Body of pancreas (tissue), 4 donors: ENCODE data around the gene SYT14. TPM values are rescaled to one million over a fixed set of nuclear protein-coding genes. Genes with fewer than 3 reads are reported as not detected.
"Not testable (repeated sequence)": the region's sequence is repeated elsewhere in the genome, so short reads cannot be mapped to it uniquely, and the experiment has no call there.

ENCODE experiments used
- ATAC-seq: fragments of 150-250 bp; one replicate; pipeline ENCODE4 v1.9.1; 2016
- DNase-seq, 4 donors: peaks; one replicate each; pipeline ENCODE4 v3.0.0-alpha.2; 2019
- H3K27ac ChIP-seq, 4 donors: fragments of 200-600 bp; sonication (generic); 1 replicate in 3 of 4; 2 replicates in 1 of 4; pipeline versions ENCODE4 v1.5.1 to v1.6.1; 2016 to 2019; ENCODE audit warnings: mild to moderate bottlenecking in 1 of 4, mixed read lengths in 1 of 4, moderate library complexity in 1 of 4
- H3K27me3 ChIP-seq, 2 donors: fragments of 200-600 bp; sonication (generic); one replicate each; pipeline ENCODE4 v1.6.0; 2016; ENCODE audit warnings: mild to moderate bottlenecking in 1 of 2
- H3K36me3 ChIP-seq, 2 donors: fragments of 200-600 bp; sonication (generic); replicated peaks in 1 of 2; 2 replicates each; pipeline ENCODE4 v1.5.1; 2016; ENCODE audit warnings: low read depth in 2 of 2; ENCODE audit not compliant: insufficient read depth in 1 of 2
- H3K4me1 ChIP-seq: fragments of 200-600 bp; sonication (generic); one replicate; pipeline ENCODE4 v1.6.0; 2016
- H3K4me3 ChIP-seq, 2 donors: fragments of 200-600 bp; sonication (generic); 1 replicate in 1 of 2; 2 replicates in 1 of 2; pipeline ENCODE4 v1.5.1; 2016 to 2019
- H3K9me3 ChIP-seq, 3 donors: fragments of 200-600 bp; sonication (generic); 1 replicate in 2 of 3; 2 replicates in 1 of 3; pipeline ENCODE4 v1.5.1; 2016
- CTCF ChIP-seq, 7 experiments: fragments of 450-650 bp in 4 of 7; fragments of 200-600 bp in 3 of 7; sonication (generic) in 3 of 7; IDR thresholded peaks; one replicate each; pipeline ENCODE4 v1.5.1; 2016 to 2019; ENCODE audit warnings: antibody characterized with exemption in 7 of 7
- POLR2A ChIP-seq, 3 donors: fragments of 450-650 bp; IDR thresholded peaks; one replicate each; pipeline ENCODE4 v1.6.1; 2016; ENCODE audit warnings: antibody characterized with exemption in 3 of 3, mild to moderate bottlenecking in 2 of 3
- WGBS, 2 donors: methylation state at CpG; one replicate each; pipeline ENCODE4 v1.1.5; 2017; 5-methylcytosine and 5-hydroxymethylcytosine counted together
- intact Hi-C: fragments of 100-400 bp; cut with DNase I; formaldehyde crosslinking; loops from one replicate; pipeline ENCODE4 v1.15.1; 2023
- total RNA-seq, 2 donors: library from RNA; depleted of rRNA; stranded (reverse); fragments of >200 nt; gene quantifications; one replicate each; pipeline ENCODE4 v1.1.0, GENCODE V29; 2016

Gene SYT14
- total RNA-seq, 2 donors from 2014 or later = 0.78 TPM; not detected in 1

GRCh38 chr1:210189426-210189825 is 251.4 kb downstream of the SYT14 start:
- H3K27ac ChIP-seq = no peak overlapping the region
- no peak overlapping the region for H3K4me3 ChIP-seq
- intact Hi-C loops = no loop called here
- DNase-seq = no peak
- ATAC-seq = no peak
- TF ChIP-seq POLR2A (IDR thresholded peaks at IDR 0.05) = no peak
- H3K27me3 ChIP-seq = no peaks in the 10 kb centered on the region
- no peaks in the 10 kb centered on the region for H3K36me3 ChIP-seq
- no peaks in the 10 kb centered on the region for H3K9me3 ChIP-seq
- no peaks in the 10 kb centered on the region for H3K4me1 ChIP-seq
- WGBS, 2 donors = 76 to 82% methylated on average over 7 of the region's 7 CpGs

- ATAC-seq = no peak
- H3K4me3 ChIP-seq = no peak overlapping the region
- H3K9me3 ChIP-seq = peaks cover 0 to 11% (median 0%) of the 10 kb centered on the region in 3 donors
- TF ChIP-seq CTCF (IDR thresholded peaks at IDR 0.05) = no peak
- no peak for TF ChIP-seq POLR2A (IDR thresholded peaks at IDR 0.05)
- no peak overlapping the region for H3K27ac ChIP-seq
- DNase-seq = no peak
- WGBS, 2 donors = 69 to 76% methylated on average over 8 of the region's 8 CpGs
- no peaks in the 10 kb centered on the region for H3K36me3 ChIP-seq
- no peaks in the 10 kb centered on the region for H3K27me3 ChIP-seq
- intact Hi-C loops = no loop called here
- H3K4me1 ChIP-seq = no peaks in the 10 kb centered on the region
These were observed 257.7 kb downstream of the SYT14 start for GRCh38 chr1:210195635-210196160.

- H3K27ac ChIP-seq, H3K4me3 ChIP-seq, H3K36me3 ChIP-seq, intact Hi-C loops, H3K4me1 ChIP-seq, H3K27me3 ChIP-seq, ATAC-seq, DNase-seq: not testable (repeated sequence)
- 80 to 85% methylated on average over 5 of the region's 5 CpGs for WGBS, 2 donors
- peaks cover 0 to 11% (median 0%) of the 10 kb centered on the region in 3 donors for H3K9me3 ChIP-seq
These were observed 258.2 kb downstream of the SYT14 start for GRCh38 chr1:210196266-210196665.

GRCh38 chr1:210198840-210199239 is 260.8 kb downstream of the SYT14 start:
- no peak for DNase-seq
- WGBS, 2 donors = 63 to 71% methylated on average over 3 of the region's 3 CpGs
- H3K9me3 ChIP-seq = peaks cover 0 to 11% (median 0%) of the 10 kb centered on the region in 3 donors
- H3K4me3 ChIP-seq = no peak overlapping the region
- no peak overlapping the region for H3K27ac ChIP-seq
- no peaks in the 10 kb centered on the region for H3K4me1 ChIP-seq
- intact Hi-C loops = no loop called here
- no peaks in the 10 kb centered on the region for H3K27me3 ChIP-seq
- no peak for ATAC-seq
- TF ChIP-seq POLR2A (IDR thresholded peaks at IDR 0.05) = no peak
- no peak for TF ChIP-seq CTCF (IDR thresholded peaks at IDR 0.05)
- no peaks in the 10 kb centered on the region for H3K36me3 ChIP-seq

- intact Hi-C loops = no loop called here
- Histone ChIP-seq H3K27me3 (no peaks in the 10 kb centered on the region), H3K9me3 (peaks cover 0 to 11% (median 0%) of the 10 kb centered on the region in 3 donors), H3K4me3 (no peak overlapping the region), H3K36me3 (no peaks in the 10 kb centered on the region), H3K27ac (no peak overlapping the region), H3K4me1 (no peaks in the 10 kb centered on the region)
- ATAC-seq (no peak), DNase-seq (no peak)
- WGBS, 2 donors = 32 to 42% methylated on average over 3 of the region's 3 CpGs
- TF ChIP-seq CTCF (IDR thresholded peaks at IDR 0.05) (peak in 2 of 7 experiments; percentile 13 to 20), POLR2A (IDR thresholded peaks at IDR 0.05) (no peak)
These were observed 262.2 kb downstream of the SYT14 start for GRCh38 chr1:210200124-210200736.

GRCh38 chr1:210201681-210202080 is 263.7 kb downstream of the SYT14 start:
- Histone ChIP-seq H3K27me3 (no peaks in the 10 kb centered on the region), H3K4me1 (no peaks in the 10 kb centered on the region), H3K36me3 (no peaks in the 10 kb centered on the region), H3K4me3 (no peak overlapping the region), H3K27ac (no peak overlapping the region), H3K9me3 (no peaks in the 10 kb centered on the region)
- WGBS, 2 donors = 57 to 60% methylated on average over 3 of the region's 3 CpGs
- TF ChIP-seq CTCF (IDR thresholded peaks at IDR 0.05) (no peak), POLR2A (IDR thresholded peaks at IDR 0.05) (no peak)
- no peak for DNase-seq
- intact Hi-C loops = no loop called here
- no peak for ATAC-seq
